NB4 (cell line): ENCODE data around the gene COL26A1.
"Not testable (repeated sequence)": the region's sequence is repeated elsewhere in the genome, so short reads cannot be mapped to it uniquely, and the experiment has no call there.

Experiments
- DNase-seq: peaks from one replicate; pipeline ENCODE4 v3.0.0; 2010; ENCODE audit warnings: low read depth
- H3K4me3 ChIP-seq: one replicate; pipeline ENCODE4 v1.5.1; 2011; ENCODE audit warnings: mild to moderate bottlenecking, low read depth, low read length, moderate library complexity
- MYC ChIP-seq: IDR thresholded peaks from 2 replicates; pipeline ENCODE4 v1.6.1; 2011; ENCODE audit warnings: low read depth, low read length
- POLR2A ChIP-seq: IDR thresholded peaks from 2 replicates; pipeline ENCODE4 v1.6.1; 2011; ENCODE audit warnings: mild to moderate bottlenecking; ENCODE audit not compliant: insufficient read length; ENCODE audit errors: extremely low read depth
- TF ChIP-seq, protein P1 (sequence below): IDR thresholded peaks from one replicate; pipeline ENCODE4 v1.5.1; 2012; ENCODE audit warnings: low read depth, low read length
- TF ChIP-seq, protein P2 (sequence below): IDR thresholded peaks from 2 replicates; pipeline ENCODE4 v1.6.1; 2011; ENCODE audit warnings: low read depth, low read length

Gene COL26A1

DNA sequence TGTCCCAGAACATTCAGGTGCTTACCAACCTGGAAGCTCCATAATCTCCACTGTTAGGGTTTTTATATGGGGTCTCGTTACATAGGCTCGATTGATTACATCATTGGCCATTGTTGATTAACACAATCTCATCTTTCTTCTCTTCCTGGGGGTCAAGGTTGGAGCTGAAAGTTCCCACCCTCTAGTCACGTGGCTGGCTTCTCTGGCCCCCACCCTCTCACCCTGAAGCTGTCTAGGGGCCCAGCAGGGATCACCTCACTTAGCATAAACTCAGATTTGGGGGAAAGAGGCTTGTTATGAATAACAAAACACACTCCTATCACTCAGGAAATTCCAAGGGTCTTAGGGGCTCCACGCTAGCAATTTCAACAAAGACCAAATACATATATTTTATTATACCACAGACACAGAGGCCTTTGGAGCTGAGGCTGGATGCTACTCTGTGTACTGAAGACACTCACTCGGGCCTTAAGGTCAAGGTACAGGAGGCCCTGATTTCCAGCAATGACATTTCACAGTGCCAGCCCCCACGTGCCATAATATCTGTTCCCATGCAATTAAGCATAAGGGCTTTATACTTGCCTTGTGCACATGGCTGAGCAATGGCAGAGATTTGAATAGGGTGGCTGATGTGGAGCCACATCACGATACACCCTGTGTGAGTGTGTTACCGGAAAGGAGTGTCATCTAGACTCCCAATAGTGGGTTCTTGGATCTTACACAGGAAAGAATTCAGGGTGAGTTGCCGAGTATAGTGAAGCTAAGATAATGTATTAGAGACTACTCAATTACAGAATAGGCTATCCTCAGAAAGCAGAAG, 108.2 kb downstream of the COL26A1 start:
- TF ChIP-seq POLR2A (no peak), MYC (no peak)
- TF ChIP-seq, protein P1, sequence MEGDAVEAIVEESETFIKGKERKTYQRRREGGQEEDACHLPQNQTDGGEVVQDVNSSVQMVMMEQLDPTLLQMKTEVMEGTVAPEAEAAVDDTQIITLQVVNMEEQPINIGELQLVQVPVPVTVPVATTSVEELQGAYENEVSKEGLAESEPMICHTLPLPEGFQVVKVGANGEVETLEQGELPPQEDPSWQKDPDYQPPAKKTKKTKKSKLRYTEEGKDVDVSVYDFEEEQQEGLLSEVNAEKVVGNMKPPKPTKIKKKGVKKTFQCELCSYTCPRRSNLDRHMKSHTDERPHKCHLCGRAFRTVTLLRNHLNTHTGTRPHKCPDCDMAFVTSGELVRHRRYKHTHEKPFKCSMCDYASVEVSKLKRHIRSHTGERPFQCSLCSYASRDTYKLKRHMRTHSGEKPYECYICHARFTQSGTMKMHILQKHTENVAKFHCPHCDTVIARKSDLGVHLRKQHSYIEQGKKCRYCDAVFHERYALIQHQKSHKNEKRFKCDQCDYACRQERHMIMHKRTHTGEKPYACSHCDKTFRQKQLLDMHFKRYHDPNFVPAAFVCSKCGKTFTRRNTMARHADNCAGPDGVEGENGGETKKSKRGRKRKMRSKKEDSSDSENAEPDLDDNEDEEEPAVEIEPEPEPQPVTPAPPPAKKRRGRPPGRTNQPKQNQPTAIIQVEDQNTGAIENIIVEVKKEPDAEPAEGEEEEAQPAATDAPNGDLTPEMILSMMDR = no peak
- TF ChIP-seq, protein P2, sequence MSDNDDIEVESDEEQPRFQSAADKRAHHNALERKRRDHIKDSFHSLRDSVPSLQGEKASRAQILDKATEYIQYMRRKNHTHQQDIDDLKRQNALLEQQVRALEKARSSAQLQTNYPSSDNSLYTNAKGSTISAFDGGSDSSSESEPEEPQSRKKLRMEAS = no peak
- DNase-seq = no peak
- H3K4me3 ChIP-seq = no peak overlapping the region

- no peak overlapping the region for H3K4me3 ChIP-seq
- TF ChIP-seq POLR2A (no peak), MYC (no peak)
- TF ChIP-seq, protein P2 = no peak
- TF ChIP-seq, protein P1 = no peak
- no peak for DNase-seq
These were observed 111.5 kb downstream of the COL26A1 start for GRCh38 chr7:101474178-101474577.

DNA sequence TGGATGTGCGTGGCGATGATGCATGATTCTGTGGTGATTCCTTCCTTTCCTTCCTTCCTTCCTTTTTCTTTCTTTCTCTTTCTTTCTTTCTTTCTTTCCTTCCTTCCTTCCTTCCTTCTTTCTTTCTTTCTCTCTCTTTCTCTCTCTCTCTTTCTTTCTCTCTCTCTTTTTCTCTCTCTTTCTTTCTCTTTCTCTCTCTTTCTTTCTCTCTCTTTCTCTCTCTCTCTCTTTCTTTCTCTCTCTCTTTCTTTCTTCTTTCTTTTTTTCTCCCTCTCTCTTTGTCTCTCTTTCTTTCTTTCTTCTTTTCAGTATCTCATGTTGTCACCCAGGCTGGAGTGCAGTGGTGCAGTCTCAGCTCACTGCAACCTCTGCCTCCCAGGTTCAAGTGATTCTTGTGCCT, 113.0 kb downstream of the COL26A1 start:
- H3K4me3 ChIP-seq = not testable (repeated sequence)

DNA sequence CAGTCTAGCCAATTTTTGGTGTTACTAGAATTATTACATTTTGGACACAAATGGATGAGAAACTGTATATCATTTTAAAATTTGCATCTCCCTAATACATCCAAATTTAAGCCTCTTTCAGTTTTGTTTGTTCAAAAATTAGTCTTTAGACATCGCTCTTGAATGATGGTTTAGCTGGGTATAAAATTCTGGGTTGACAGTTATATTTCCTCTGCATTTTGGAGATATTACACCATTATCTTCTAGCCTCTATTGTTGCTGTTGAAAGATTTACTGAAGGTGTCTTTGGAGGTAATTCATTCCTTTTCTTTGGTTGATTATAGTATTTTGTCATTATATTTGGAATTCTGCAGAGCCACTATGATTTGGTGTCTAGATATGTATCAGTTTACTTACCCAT, 116.5 kb downstream of the COL26A1 start:
- DNase-seq = no peak
- H3K4me3 ChIP-seq = no peak overlapping the region
- TF ChIP-seq POLR2A (no peak), MYC (no peak)
- TF ChIP-seq, protein P1 = no peak
- TF ChIP-seq, protein P2 = no peak

More for the DNA sequence above, 113.0 kb downstream of the COL26A1 start:
- DNase-seq = not testable (repeated sequence)

DNA sequence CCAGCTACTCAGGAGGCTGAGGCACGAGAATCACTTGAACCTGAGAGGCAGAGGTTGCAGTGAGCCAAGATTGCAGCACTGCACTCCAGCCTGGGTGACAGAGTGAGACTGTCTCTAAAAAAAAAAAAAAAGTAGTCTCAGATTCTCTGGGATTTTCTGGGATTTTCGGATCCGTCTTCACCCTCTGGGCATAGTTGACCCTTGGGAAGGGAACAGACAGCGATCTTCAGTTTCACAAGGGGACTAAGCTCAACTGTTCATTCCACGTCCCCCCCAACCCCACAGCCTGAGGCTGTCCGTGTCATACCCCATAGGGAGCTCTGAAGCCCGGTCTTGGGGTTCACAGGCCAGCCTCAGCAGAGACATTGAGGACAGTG, 123.4 kb downstream of the COL26A1 start:
- H3K4me3 ChIP-seq, DNase-seq: not testable (repeated sequence)

- no peak for DNase-seq
- H3K4me3 ChIP-seq = no peak overlapping the region
- TF ChIP-seq, protein P2 = no peak
- TF ChIP-seq, protein P1 = no peak
- TF ChIP-seq POLR2A (no peak), MYC (no peak)
These were observed 123.9 kb downstream of the COL26A1 start for GRCh38 chr7:101486433-101487104.
